ENCODE results near the gene MARCHF3. TPM values are rescaled to one million over a fixed set of nuclear protein-coding genes. Genes with fewer than 3 reads are reported as not detected.

MARCHF3 gene
- total RNA-seq, 1 donor from 2014 or later, result 16.5 TPM

DNA sequence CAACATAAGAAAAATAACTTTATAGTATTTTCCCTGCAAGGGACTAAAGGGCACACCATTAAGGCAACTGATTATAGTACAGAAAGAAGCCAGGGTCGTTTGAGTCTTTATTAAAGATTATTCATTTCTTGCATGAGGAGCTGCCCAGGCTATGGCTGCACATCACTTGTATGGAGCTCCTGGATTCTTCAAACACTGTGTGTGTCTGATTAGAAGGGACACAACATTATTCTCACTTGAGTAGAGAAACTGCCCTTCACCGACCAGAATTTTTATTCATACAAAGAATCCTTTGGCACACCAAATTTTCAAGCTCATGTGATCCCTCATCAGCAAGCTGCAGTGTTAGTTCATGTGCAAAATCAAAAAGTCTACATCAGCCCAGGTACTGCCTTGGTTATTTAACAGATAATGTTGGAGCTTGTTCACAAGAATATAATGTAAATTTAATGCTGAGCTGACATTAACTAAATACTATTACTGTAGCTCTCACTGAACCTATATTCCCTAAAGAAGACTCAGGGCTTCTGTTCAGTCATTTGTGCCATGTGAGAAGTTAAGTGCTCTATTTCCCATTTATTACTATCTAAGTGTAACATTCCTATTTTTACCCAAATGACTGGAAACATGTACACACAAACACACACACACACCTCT lies 33.0 kb upstream of the MARCHF3 start:
- no peak overlapping the region for H3K4me2 ChIP-seq (ENCODE audit: low read length)
- H3K27ac ChIP-seq (ENCODE audit: low read depth, low read length), result no peak overlapping the region
- no peaks in the 10 kb centered on the region for H3K9me3 Mint-ChIP-seq (ENCODE audit: unreplicated experiment)
- no peaks in the 10 kb centered on the region for H3K36me3 ChIP-seq (ENCODE audit: insufficient read depth, low read length)
- H3K36me3 Mint-ChIP-seq (ENCODE audit: low read depth, unreplicated experiment), result no peaks in the 10 kb centered on the region
- H4K20me1 ChIP-seq (ENCODE audit: insufficient read depth, low read length), result no peaks in the 10 kb centered on the region
- peaks cover 5% of the 10 kb centered on the region for H3K4me1 Mint-ChIP-seq (ENCODE audit: low read depth, unreplicated experiment)
- TF ChIP-seq, protein P1, sequence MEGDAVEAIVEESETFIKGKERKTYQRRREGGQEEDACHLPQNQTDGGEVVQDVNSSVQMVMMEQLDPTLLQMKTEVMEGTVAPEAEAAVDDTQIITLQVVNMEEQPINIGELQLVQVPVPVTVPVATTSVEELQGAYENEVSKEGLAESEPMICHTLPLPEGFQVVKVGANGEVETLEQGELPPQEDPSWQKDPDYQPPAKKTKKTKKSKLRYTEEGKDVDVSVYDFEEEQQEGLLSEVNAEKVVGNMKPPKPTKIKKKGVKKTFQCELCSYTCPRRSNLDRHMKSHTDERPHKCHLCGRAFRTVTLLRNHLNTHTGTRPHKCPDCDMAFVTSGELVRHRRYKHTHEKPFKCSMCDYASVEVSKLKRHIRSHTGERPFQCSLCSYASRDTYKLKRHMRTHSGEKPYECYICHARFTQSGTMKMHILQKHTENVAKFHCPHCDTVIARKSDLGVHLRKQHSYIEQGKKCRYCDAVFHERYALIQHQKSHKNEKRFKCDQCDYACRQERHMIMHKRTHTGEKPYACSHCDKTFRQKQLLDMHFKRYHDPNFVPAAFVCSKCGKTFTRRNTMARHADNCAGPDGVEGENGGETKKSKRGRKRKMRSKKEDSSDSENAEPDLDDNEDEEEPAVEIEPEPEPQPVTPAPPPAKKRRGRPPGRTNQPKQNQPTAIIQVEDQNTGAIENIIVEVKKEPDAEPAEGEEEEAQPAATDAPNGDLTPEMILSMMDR (IDR thresholded peaks at IDR 0.05; ENCODE audit: insufficient read depth, low read depth, low read length), result no peak
- TF ChIP-seq EZH2 (IDR thresholded peaks at IDR 0.05; ENCODE audit: insufficient read depth, low read length), result no peak
- no peak overlapping the region for H3K27ac Mint-ChIP-seq (ENCODE audit: unreplicated experiment)
- H3K79me2 ChIP-seq (ENCODE audit: insufficient read depth, low read length), result no peaks in the 10 kb centered on the region
- no peak for DNase-seq (ENCODE audit: low read depth)
- H3K27me3 Mint-ChIP-seq (ENCODE audit: low read depth, unreplicated experiment), result no peaks in the 10 kb centered on the region
- no peaks in the 10 kb centered on the region for H3K9me3 ChIP-seq (ENCODE audit: insufficient read depth, low read depth, low read length)
- no peaks in the 10 kb centered on the region for H3K4me1 ChIP-seq (ENCODE audit: insufficient read depth, low read length)
- no peak overlapping the region for H3K9ac ChIP-seq (ENCODE audit: low read length)
- H3K4me3 Mint-ChIP-seq (ENCODE audit: unreplicated experiment), result no peak overlapping the region
- H2AFZ ChIP-seq (ENCODE audit: low read depth, low read length), result no peak overlapping the region
- no peak overlapping the region for H3K4me3 ChIP-seq (ENCODE audit: insufficient read depth, low read depth, low read length)
- no peaks in the 10 kb centered on the region for H3K27me3 ChIP-seq (ENCODE audit: insufficient read depth, low read length)
- no peak for FAIRE-seq

- no peaks in the 10 kb centered on the region for H3K9me3 ChIP-seq (ENCODE audit: insufficient read depth, low read depth, low read length)
- DNase-seq (ENCODE audit: low read depth) (peak; percentile 15), FAIRE-seq (peak; percentile 5)
- Mint-ChIP-seq H3K9me3 (ENCODE audit: unreplicated experiment) (no peaks in the 10 kb centered on the region), H3K4me1 (ENCODE audit: low read depth, unreplicated experiment) (peaks cover 2% of the 10 kb centered on the region), H3K27ac (ENCODE audit: unreplicated experiment) (no peak overlapping the region), H3K4me3 (ENCODE audit: unreplicated experiment) (no peak overlapping the region), H3K36me3 (ENCODE audit: low read depth, unreplicated experiment) (no peaks in the 10 kb centered on the region), H3K27me3 (ENCODE audit: low read depth, unreplicated experiment) (no peaks in the 10 kb centered on the region)
- no peak overlapping the region for H3K4me3 ChIP-seq (ENCODE audit: insufficient read depth, low read depth, low read length)
- H2AFZ ChIP-seq (ENCODE audit: low read depth, low read length), result no peak overlapping the region
- no peak overlapping the region for H3K27ac ChIP-seq (ENCODE audit: low read depth, low read length)
- no peaks in the 10 kb centered on the region for H4K20me1 ChIP-seq (ENCODE audit: insufficient read depth, low read length)
- TF ChIP-seq, protein P1 (IDR thresholded peaks at IDR 0.05; ENCODE audit: insufficient read depth, low read depth, low read length), result no peak
- no peak for TF ChIP-seq EZH2 (IDR thresholded peaks at IDR 0.05; ENCODE audit: insufficient read depth, low read length)
- H3K36me3 ChIP-seq (ENCODE audit: insufficient read depth, low read length), result peaks cover 4% of the 10 kb centered on the region
- no peaks in the 10 kb centered on the region for H3K4me1 ChIP-seq (ENCODE audit: insufficient read depth, low read length)
- H3K27me3 ChIP-seq (ENCODE audit: insufficient read depth, low read length), result no peaks in the 10 kb centered on the region
- H3K4me2 ChIP-seq (ENCODE audit: low read length), result no peak overlapping the region
- H3K79me2 ChIP-seq (ENCODE audit: insufficient read depth, low read length), result no peaks in the 10 kb centered on the region
- H3K9ac ChIP-seq (ENCODE audit: low read length), result no peak overlapping the region
These were observed 31.6 kb upstream of the MARCHF3 start for GRCh38 chr5:127061956-127062355.

DNA sequence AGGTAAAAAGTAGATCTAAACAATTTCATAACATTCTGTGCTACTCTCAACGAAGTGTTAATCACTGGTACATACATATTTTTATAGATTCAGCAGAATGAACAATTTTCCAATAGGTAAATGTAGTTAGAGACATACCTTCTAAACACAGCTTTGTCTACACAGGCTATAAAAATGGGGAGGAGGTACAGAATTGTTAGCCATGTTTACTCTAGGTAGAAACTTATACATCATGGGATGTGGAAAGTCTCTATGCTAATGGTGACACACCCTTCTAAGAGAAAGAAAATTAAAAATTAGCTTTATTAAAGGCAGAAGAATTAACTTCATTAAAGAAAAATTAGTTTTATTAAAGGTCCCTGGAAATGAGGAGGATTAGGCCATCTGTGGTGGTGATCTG lies 31.2 kb upstream of the MARCHF3 start:
- H3K9me3 ChIP-seq (ENCODE audit: insufficient read depth, low read depth, low read length), result no peaks in the 10 kb centered on the region
- Mint-ChIP-seq H3K9me3 (ENCODE audit: unreplicated experiment) (no peaks in the 10 kb centered on the region), H3K27ac (ENCODE audit: unreplicated experiment) (no peak overlapping the region), H3K4me1 (ENCODE audit: low read depth, unreplicated experiment) (peaks cover 2% of the 10 kb centered on the region), H3K27me3 (ENCODE audit: low read depth, unreplicated experiment) (no peaks in the 10 kb centered on the region), H3K4me3 (ENCODE audit: unreplicated experiment) (no peak overlapping the region), H3K36me3 (ENCODE audit: low read depth, unreplicated experiment) (no peaks in the 10 kb centered on the region)
- no peak for FAIRE-seq
- H3K4me2 ChIP-seq (ENCODE audit: low read length), result no peak overlapping the region
- H3K36me3 ChIP-seq (ENCODE audit: insufficient read depth, low read length), result peaks cover 4% of the 10 kb centered on the region
- H3K4me1 ChIP-seq (ENCODE audit: insufficient read depth, low read length), result no peaks in the 10 kb centered on the region
- TF ChIP-seq, protein P1 (IDR thresholded peaks at IDR 0.05; ENCODE audit: insufficient read depth, low read depth, low read length), result no peak
- TF ChIP-seq EZH2 (IDR thresholded peaks at IDR 0.05; ENCODE audit: insufficient read depth, low read length), result no peak
- no peaks in the 10 kb centered on the region for H4K20me1 ChIP-seq (ENCODE audit: insufficient read depth, low read length)
- no peaks in the 10 kb centered on the region for H3K79me2 ChIP-seq (ENCODE audit: insufficient read depth, low read length)
- H3K9ac ChIP-seq (ENCODE audit: low read length), result no peak overlapping the region
- H2AFZ ChIP-seq (ENCODE audit: low read depth, low read length), result no peak overlapping the region
- H3K27ac ChIP-seq (ENCODE audit: low read depth, low read length), result no peak overlapping the region
- DNase-seq (ENCODE audit: low read depth), result no peak
- H3K27me3 ChIP-seq (ENCODE audit: insufficient read depth, low read length), result no peaks in the 10 kb centered on the region
- H3K4me3 ChIP-seq (ENCODE audit: insufficient read depth, low read depth, low read length), result no peak overlapping the region
